Measurements from ENCODE around the gene CHST5. TPM values are rescaled to one million over a fixed set of nuclear protein-coding genes. Genes with fewer than 3 reads are reported as not detected.

CHST5 gene
- total and polyA plus RNA-seq, 2 donors (not counting 3 experiments of a cell fraction or from before 2014, with no cell fraction given): 0.23 to 0.29 TPM

- no peak overlapping the region for H3K4me3 ChIP-seq (replicated peaks in 1 of 3; ENCODE audit: insufficient read depth in 1 of 3, low read depth in 1 of 3, low read length in 3 of 3)
- H3K36me3 ChIP-seq (ENCODE audit: control insufficient read depth in 2 of 2, extremely low read depth in 1 of 2, insufficient read depth in 2 of 2, low read length in 2 of 2): no peaks in the 10 kb centered on the region
- no peak overlapping the region for H3K9ac ChIP-seq (replicated peaks; ENCODE audit: extremely low read depth, insufficient read depth, low read length)
- H3K9me1 ChIP-seq (replicated peaks; ENCODE audit: control insufficient read depth, extremely low read depth, insufficient read depth, low read length): no peaks in the 10 kb centered on the region
- ChIA-PET POLR2A (no interaction called here), CTCF (interaction anchor here (0.8 to 1.6 kb wide), 7 partner anchors 11 to 126 kb away, joined by 3 read pairs; partner anchors contain the start of gene ADAT1)
- BruUV-seq (replicated peaks): no TSS peak
- FAIRE-seq: no peak
- TF ChIP-seq CTCF (IDR thresholded peaks at IDR 0.05; ENCODE audit: extremely low read depth in 1 of 2, insufficient read depth in 1 of 2, low read depth in 1 of 2, low read length in 2 of 2) (no peak), GATA2 (IDR thresholded peaks at IDR 0.05; ENCODE audit: insufficient read depth, insufficient read length, low read depth, low read length) (no peak), MAX (IDR thresholded peaks at IDR 0.05; ENCODE audit: insufficient read depth, insufficient read length) (no peak), EZH2 (IDR thresholded peaks at IDR 0.05; ENCODE audit: borderline replicate concordance, low read depth, low read length, severe bottlenecking) (no peak), MYC (IDR thresholded peaks at IDR 0.05; ENCODE audit: low read depth, low read length) (no peak), POLR2A (IDR thresholded peaks at IDR 0.05; ENCODE audit: low read depth, low read length) (no peak), POLR2AphosphoS5 (IDR thresholded peaks at IDR 0.05; ENCODE audit: insufficient read depth, low read depth, low read length) (no peak), FOS (IDR thresholded peaks at IDR 0.05; ENCODE audit: borderline replicate concordance, insufficient read depth, low read length) (no peak), JUN (IDR thresholded peaks at IDR 0.05; ENCODE audit: borderline replicate concordance, insufficient read depth, insufficient read length, low read depth) (no peak)
- no peak for DNase-seq (ENCODE audit: low read depth, low spot score)
- dilution Hi-C loops (cut with MboI; ENCODE audit: extremely low pct_ligation_motif_present, low sequenced_read_pairs) (no loop called here), intact Hi-C loops (cut with micrococcal nuclease) (no loop called here)
- H3K4me1 ChIP-seq (ENCODE audit: control insufficient read depth, extremely low read depth, insufficient read depth, low read length): peaks cover 7% of the 10 kb centered on the region
- H3K9me3 ChIP-seq (replicated peaks; ENCODE audit: control insufficient read depth, insufficient read depth, low read length): no peaks in the 10 kb centered on the region
- H3K4me2 ChIP-seq (ENCODE audit: insufficient read depth, low read length): no peak overlapping the region
- no peak overlapping the region for H3K27ac ChIP-seq (ENCODE audit: insufficient read depth, low read depth, low read length)
- H2AFZ ChIP-seq (ENCODE audit: low read depth, low read length): no peak overlapping the region
- H3K27me3 ChIP-seq (ENCODE audit: control insufficient read depth in 2 of 2, insufficient read depth in 2 of 2, low read length in 2 of 2): peaks cover 5 to 8% of the 10 kb centered on the region in 2 experiments
- H3K79me2 ChIP-seq (ENCODE audit: control insufficient read depth, insufficient read depth, low read length): no peaks in the 10 kb centered on the region
- H4K20me1 ChIP-seq (replicated peaks; ENCODE audit: control insufficient read depth, extremely low read depth, insufficient read depth, low read length): no peaks in the 10 kb centered on the region
Measured at GRCh38 chr16:75497558-75497957, 38.4 kb downstream of the CHST5 start.
